Spleen (tissue), 11 donors: ENCODE results near the gene IFI35. TPM values are rescaled to one million over a fixed set of nuclear protein-coding genes. Genes with fewer than 3 reads are reported as not detected.
A peak's percentile ranks its signal among the peaks of the same experiment; 100 is the strongest.

Source experiments
- DNase-seq: peaks from one replicate; pipeline ENCODE4 v3.0.0-alpha.2; 2020
- H3K27ac ChIP-seq, 8 donors: fragments of 200-600 bp; sonication (generic) in 7 of 8; 1 replicate in 4 of 8; 2 replicates in 4 of 8; pipeline versions ENCODE4 v1.5.0 to v1.8.0; 2016 to 2021; ENCODE audit warnings: inconsistent platforms in 4 of 8, mild to moderate bottlenecking in 4 of 8, moderate library complexity in 1 of 8
- H3K27me3 ChIP-seq, 7 donors: fragments of 200-600 bp; sonication (generic) in 6 of 7; replicated peaks in 1 of 7; 1 replicate in 4 of 7; 2 replicates in 3 of 7; pipeline versions ENCODE4 v1.5.0 to v1.8.0; 2016 to 2021; ENCODE audit warnings: inconsistent platforms in 3 of 7, mild to moderate bottlenecking in 1 of 7
- H3K36me3 ChIP-seq, 6 donors: fragments of 200-600 bp; sonication (generic) in 5 of 6; 1 replicate in 4 of 6; 2 replicates in 2 of 6; pipeline versions ENCODE4 v1.5.0 to v1.8.0; 2016 to 2021; ENCODE audit warnings: inconsistent platforms in 2 of 6
- H3K4me1 ChIP-seq, 6 donors: fragments of 200-600 bp; sonication (generic) in 5 of 6; 1 replicate in 3 of 6; 2 replicates in 3 of 6; pipeline versions ENCODE4 v1.5.0 to v1.8.0; 2016 to 2021; ENCODE audit warnings: inconsistent platforms in 3 of 6
- H3K4me3 ChIP-seq, 8 donors: fragments of 200-600 bp; sonication (generic) in 7 of 8; 1 replicate in 4 of 8; 2 replicates in 4 of 8; pipeline versions ENCODE4 v1.5.0 to v1.8.0; 2016 to 2021; ENCODE audit warnings: inconsistent platforms in 4 of 8, mild to moderate bottlenecking in 4 of 8, moderate library complexity in 2 of 8
- H3K9me3 ChIP-seq, 8 donors: fragments of 200-600 bp; sonication (generic) in 7 of 8; 1 replicate in 4 of 8; 2 replicates in 4 of 8; pipeline versions ENCODE4 v1.5.0 to v1.8.0; 2016 to 2021; ENCODE audit warnings: inconsistent platforms in 4 of 8
- CTCF ChIP-seq, 11 experiments: fragments of 200-600 bp in 7 of 11; fragments of 450-650 bp in 4 of 11; sonication (generic) in 4 of 11; IDR thresholded peaks in 8 of 11; conservative IDR thresholded peaks in 3 of 11; 1 replicate in 7 of 11; 2 replicates in 4 of 11; pipeline versions ENCODE4 v1.4.0 to v1.8.0; 2016 to 2021; ENCODE audit warnings: antibody characterized with exemption in 11 of 11, inconsistent platforms in 4 of 11, mild to moderate bottlenecking in 1 of 11
- POLR2A ChIP-seq, 3 donors: fragments of 450-650 bp; IDR thresholded peaks; one replicate each; pipeline ENCODE4 v1.5.1; 2017; ENCODE audit warnings: antibody characterized with exemption in 3 of 3, mild to moderate bottlenecking in 1 of 3
- POLR2AphosphoS5 ChIP-seq, 3 donors: sonication (generic); formaldehyde crosslinking; IDR thresholded peaks; one replicate each; pipeline ENCODE4 v1.5.1; 2017; ENCODE audit warnings: antibody characterized with exemption in 3 of 3
- WGBS, 5 donors: extraction: QIAGEN DNeasy Blood & Tissue Kit in 3 of 5; methylation state at CpG; one replicate each; pipeline versions ENCODE4 v1.1.5 to v1.1.7; 2013 to 2018; 5-methylcytosine and 5-hydroxymethylcytosine counted together
- intact Hi-C: fragments of 100-400 bp; cut with DNase I; formaldehyde crosslinking; loops from one replicate; pipeline ENCODE4 v1.15.0; 2023; ENCODE audit warnings: low total_unique reads
- polyA plus RNA-seq, 3 donors: library from polyadenylated mRNA; stranded (reverse); fragments of 200-250 nt; gene quantifications; one replicate each; pipeline ENCODE4 v1.2.1, GENCODE V29; 2013
- total RNA-seq, 7 donors: library from RNA; depleted of rRNA in 3 of 7; stranded (reverse); fragments of >200 nt in 3 of 7; fragmentation: NEBNext Ultra II Directional in 4 of 7; extraction: Animal tissue kit (Norgen Biotek cat#: 25700) in 4 of 7; gene quantifications; one replicate each; pipeline versions ENCODE4 v1.1.0 to v1.2.1, GENCODE V29; 2016 to 2021
- donor health status: healthy with polysubstance abuse.
- donor health status: DM: no; HTN: no; CAD: no; lungs with moderate emphysema.
- donor health status: DM: no; HTN: no; CAD: no.
- donor health status: Bipolar disorder and iron deficiency.
- donor health status: healthy.
- donor health status: DM: no; HTN: no; CAD: no.
- donor health status: DM: yes; HTN: yes; CAD: no.

The IFI35 gene
- total and polyA plus RNA-seq, 10 donors: 38.0 to 64.8 (median 49.9) TPM

GRCh38 chr17:43019418-43019817, 12.8 kb downstream of the IFI35 start:
- WGBS, 5 donors: 28 to 47% (median 43%) methylated on average over 7 of the region's 7 CpGs
- DNase-seq: no peak
- peaks cover 0 to 39% (median 4%) of the 10 kb centered on the region in 6 donors for H3K36me3 ChIP-seq
- no peaks in the 10 kb centered on the region for H3K27me3 ChIP-seq
- H3K4me3 ChIP-seq: peak overlapping the region in 1 of 8 donors; percentile 96
- H3K27ac ChIP-seq: peak overlapping the region in 7 of 8 donors; percentile 21 to 87 (median 83)
- peaks cover 32 to 92% (median 72%) of the 10 kb centered on the region in 6 donors for H3K4me1 ChIP-seq
- no peaks in the 10 kb centered on the region for H3K9me3 ChIP-seq
- no peak for TF ChIP-seq CTCF (IDR thresholded peaks at IDR 0.05 in 8 of 11, conservative IDR thresholded peaks at IDR 0.05 in 3 of 11)
- no peak for TF ChIP-seq POLR2AphosphoS5 (IDR thresholded peaks at IDR 0.05)
- TF ChIP-seq POLR2A (IDR thresholded peaks at IDR 0.05): no peak
- intact Hi-C loops: no loop called here

GRCh38 chr17:43020030-43020621, 13.5 kb downstream of the IFI35 start:
- Histone ChIP-seq H3K4me1 (peaks cover 25 to 91% (median 69%) of the 10 kb centered on the region in 6 donors), H3K9me3 (no peaks in the 10 kb centered on the region), H3K27me3 (no peaks in the 10 kb centered on the region), H3K36me3 (peaks cover 0 to 32% (median 0%) of the 10 kb centered on the region in 6 donors), H3K27ac (peak overlapping the region; percentile 6 to 87 (median 82)), H3K4me3 (peak overlapping the region in 2 of 8 donors; percentile 96 to 99)
- intact Hi-C loops: no loop called here
- no peak for DNase-seq
- peak in 2 of 3 donors; percentile 25 to 31 for TF ChIP-seq POLR2AphosphoS5 (IDR thresholded peaks at IDR 0.05)
- TF ChIP-seq POLR2A (IDR thresholded peaks at IDR 0.05): no peak
- no peak for TF ChIP-seq CTCF (IDR thresholded peaks at IDR 0.05 in 8 of 11, conservative IDR thresholded peaks at IDR 0.05 in 3 of 11)
- WGBS, 5 donors: 26 to 66% (median 46%) methylated on average over 6 of the region's 6 CpGs

- no peak for TF ChIP-seq POLR2A (IDR thresholded peaks at IDR 0.05)
- TF ChIP-seq POLR2AphosphoS5 (IDR thresholded peaks at IDR 0.05): peak; percentile 18 to 45 (median 22)
- Histone ChIP-seq H3K27ac (peak overlapping the region; percentile 61 to 87 (median 83)), H3K9me3 (no peaks in the 10 kb centered on the region), H3K36me3 (peaks cover 0 to 23% (median 0%) of the 10 kb centered on the region in 6 donors), H3K4me3 (peak overlapping the region; percentile 84 to 100 (median 98)), H3K4me1 (peaks cover 20 to 87% (median 63%) of the 10 kb centered on the region in 6 donors), H3K27me3 (no peaks in the 10 kb centered on the region)
- intact Hi-C loops: no loop called here
- peak; percentile 88 for DNase-seq
- WGBS, 5 donors: 17 to 36% (median 23%) methylated on average over 25 to 36 of the region's 40 CpGs
Observed at GRCh38 chr17:43020789-43021740, 14.5 kb downstream of the IFI35 start.

GRCh38 chr17:43021741-43022512, 15.3 kb downstream of the IFI35 start, which contains the start of gene VAT1:
VAT1 (minus strand) TSS chr17:43022385; CDS start chr17:43022322, 63 bp downstream.
- TF ChIP-seq POLR2AphosphoS5 (IDR thresholded peaks at IDR 0.05) (peak; percentile 61 to 82 (median 80)), CTCF (IDR thresholded peaks at IDR 0.05 in 8 of 11, conservative IDR thresholded peaks at IDR 0.05 in 3 of 11) (no peak)
- WGBS, 5 donors: 0 to 1% (median 1%) methylated on average over 19 to 80 of the region's 80 CpGs

More at GRCh38 chr17:43021741-43022512, 15.3 kb downstream of the IFI35 start, which contains the start of gene VAT1:
- peak within 1 kb of the TSS; percentile 84 to 100 (median 98) for H3K4me3 ChIP-seq
- no peaks in the 10 kb centered on the region for H3K27me3 ChIP-seq
- intact Hi-C loops: no loop called here
- H3K4me1 ChIP-seq: peaks cover 16 to 79% (median 58%) of the 10 kb centered on the region in 6 donors
- H3K9me3 ChIP-seq: no peaks in the 10 kb centered on the region
- peak within 1 kb of the TSS; percentile 61 to 87 (median 83) for H3K27ac ChIP-seq
- peak; percentile 94 for DNase-seq
- peaks cover 0 to 14% (median 0%) of the 10 kb centered on the region in 6 donors for H3K36me3 ChIP-seq
